GM23338 (cell line): Measurements from ENCODE around the gene PANK1. TPM values are rescaled to one million over a fixed set of nuclear protein-coding genes. Genes with fewer than 3 reads are reported as not detected.

ENCODE experiments used
- ATAC-seq: fragments of 200-7000 bp; cut with Tn5 transposase; 3 replicates; pipeline ENCODE4 v1.9.1; 2020
- DNase-seq: peaks from one replicate; pipeline ENCODE4 v3.0.0-alpha.2; 2015; ENCODE audit warnings: low spot score
- H2AFZ ChIP-seq: fragments of 200-600 bp; sonication (generic); 2 replicates; pipeline ENCODE4 v1.8.0; 2016; ENCODE audit warnings: antibody characterized with exemption, mild to moderate bottlenecking, moderate library complexity
- H3F3A ChIP-seq: fragments of 200-600 bp; sonication (generic); replicated peaks from 2 replicates; pipeline ENCODE4 v1.8.0; 2017; ENCODE audit warnings: antibody characterized with exemption, mixed run types, low read depth
- H3K27ac ChIP-seq: fragments of 200-600 bp; sonication (generic); 2 replicates; pipeline ENCODE4 v1.6.1; 2016; ENCODE audit warnings: low read depth
- H3K27me3 ChIP-seq: fragments of 200-600 bp; sonication (generic); 2 replicates; pipeline ENCODE4 v1.8.0; 2016; ENCODE audit warnings: mild to moderate bottlenecking, mixed run types, moderate library complexity; ENCODE audit not compliant: insufficient read depth
- H3K36me3 ChIP-seq: fragments of 200-600 bp; sonication (generic); 2 replicates; pipeline ENCODE4 v1.8.0; 2016; ENCODE audit warnings: mild to moderate bottlenecking; ENCODE audit not compliant: insufficient read depth
- H3K4me1 ChIP-seq: fragments of 200-600 bp; sonication (generic); 2 replicates; pipeline ENCODE4 v1.8.0; 2016; ENCODE audit warnings: mild to moderate bottlenecking, moderate library complexity; ENCODE audit not compliant: insufficient read depth
- H3K4me2 ChIP-seq: fragments of 200-600 bp; sonication (generic); 2 replicates; pipeline ENCODE4 v1.7.1; 2017; ENCODE audit warnings: mixed run types
- H3K4me3 ChIP-seq: fragments of 200-600 bp; sonication (generic); 2 replicates; pipeline ENCODE4 v1.6.1; 2016; ENCODE audit warnings: mixed run types
- H3K79me2 ChIP-seq: fragments of 200-600 bp; sonication (generic); replicated peaks from 2 replicates; pipeline ENCODE4 v1.8.0; 2017; ENCODE audit warnings: mild to moderate bottlenecking; ENCODE audit not compliant: insufficient read depth
- H3K9me2 ChIP-seq: fragments of 200-600 bp; sonication (generic); 2 replicates; pipeline ENCODE4 v1.8.0; 2017; ENCODE audit not compliant: insufficient read depth
- H4K20me1 ChIP-seq: fragments of 200-600 bp; sonication (generic); replicated peaks from 2 replicates; pipeline ENCODE4 v1.8.0; 2017; ENCODE audit warnings: mild to moderate bottlenecking; ENCODE audit not compliant: insufficient read depth
- H3K27ac Mint-ChIP-seq: 2 replicates; pipeline ENCODE4 v1.8.0; 2020; ENCODE audit warnings: inconsistent platforms, mild to moderate bottlenecking, moderate library complexity, mixed read lengths
- H3K27me3 Mint-ChIP-seq: 3 replicates; pipeline ENCODE4 v1.8.0; 2022; ENCODE audit warnings: low read depth, mild to moderate bottlenecking, moderate library complexity, mixed read lengths, inconsistent platforms; ENCODE audit not compliant: insufficient read depth, poor library complexity
- H3K36me3 Mint-ChIP-seq: 3 replicates; pipeline ENCODE4 v1.8.0; 2021; ENCODE audit warnings: low read depth, mild to moderate bottlenecking, inconsistent platforms, moderate library complexity, mixed read lengths
- H3K4me1 Mint-ChIP-seq: 3 replicates; pipeline ENCODE4 v1.8.0; 2020; ENCODE audit warnings: mild to moderate bottlenecking, inconsistent platforms, mixed read lengths
- H3K4me3 Mint-ChIP-seq: 3 replicates; pipeline ENCODE4 v1.8.0; 2021; ENCODE audit warnings: moderate library complexity, mild to moderate bottlenecking, inconsistent platforms, mixed read lengths
- H3K9me3 Mint-ChIP-seq: 3 replicates; pipeline ENCODE4 v1.8.0; 2020; ENCODE audit warnings: moderate library complexity, mild to moderate bottlenecking, inconsistent platforms, mixed read lengths
- CTCF ChIP-seq, 2 experiments: fragments of 200-600 bp in 1 of 2; sonication (generic) in 1 of 2; conservative IDR thresholded peaks; 2 replicates each; pipeline versions ENCODE4 v1.5.1 to v1.6.1; 2016 to 2017; ENCODE audit warnings: antibody characterized with exemption in 2 of 2, low read depth in 2 of 2, mild to moderate bottlenecking in 2 of 2, moderate library complexity in 1 of 2
- ETS1 ChIP-seq: IDR thresholded peaks from 2 replicates; pipeline ENCODE4 v1.6.1; 2016; ENCODE audit warnings: antibody characterized with exemption
- EZH2 ChIP-seq: fragments of 200-600 bp; sonication (generic); IDR thresholded peaks from one replicate; pipeline ENCODE4 v1.8.0; 2017; ENCODE audit warnings: antibody characterized with exemption, mild to moderate bottlenecking, low read depth; ENCODE audit not compliant: unreplicated experiment
- POLR2AphosphoS5 ChIP-seq: IDR thresholded peaks from 2 replicates; pipeline ENCODE4 v1.6.1; 2016; ENCODE audit warnings: antibody characterized with exemption, low read depth
- STAT1 ChIP-seq: IDR thresholded peaks from one replicate; pipeline ENCODE4 v1.6.1; 2016; ENCODE audit warnings: antibody characterized with exemption; ENCODE audit not compliant: unreplicated experiment
- ZNF331 ChIP-seq: fragments of 250-450 bp; sonication (Bioruptor Pico); IDR thresholded peaks from 2 replicates; pipeline ENCODE4 v1.5.0; 2020; ENCODE audit warnings: low read depth, mild to moderate bottlenecking, moderate library complexity
- polyA plus RNA-seq: library from polyadenylated mRNA; unstranded; fragments of >200 nt; fragmentation: Nextera tagmentation; extraction: Ambion mirVana; gene quantifications from 2 replicates; pipeline ENCODE4 v1.2.1, GENCODE V29; 2016
- total RNA-seq: library from RNA; depleted of rRNA; stranded (reverse); fragments of >200 nt; shearing (Covaris generic); gene quantifications from 2 replicates; pipeline ENCODE4 v1.2.3, GENCODE V29; 2014
- TF ChIP-seq, protein P1 (sequence below): fragments of 250-450 bp; sonication (Bioruptor Pico); IDR thresholded peaks from 2 replicates; pipeline ENCODE4 v1.5.0; 2020; ENCODE audit warnings: mild to moderate bottlenecking, moderate library complexity

Gene PANK1
- total and polyA plus RNA-seq, 2 experiments from 2014 or later = 15.2 to 44.7 TPM

GRCh38 chr10:89683883-89684282 lies 38.8 kb upstream of the PANK1 start (continued):
- TF ChIP-seq ETS1 = no peak
- no peak for TF ChIP-seq ZNF331 (CRISPR knock-in tag)
- TF ChIP-seq, protein P1, sequence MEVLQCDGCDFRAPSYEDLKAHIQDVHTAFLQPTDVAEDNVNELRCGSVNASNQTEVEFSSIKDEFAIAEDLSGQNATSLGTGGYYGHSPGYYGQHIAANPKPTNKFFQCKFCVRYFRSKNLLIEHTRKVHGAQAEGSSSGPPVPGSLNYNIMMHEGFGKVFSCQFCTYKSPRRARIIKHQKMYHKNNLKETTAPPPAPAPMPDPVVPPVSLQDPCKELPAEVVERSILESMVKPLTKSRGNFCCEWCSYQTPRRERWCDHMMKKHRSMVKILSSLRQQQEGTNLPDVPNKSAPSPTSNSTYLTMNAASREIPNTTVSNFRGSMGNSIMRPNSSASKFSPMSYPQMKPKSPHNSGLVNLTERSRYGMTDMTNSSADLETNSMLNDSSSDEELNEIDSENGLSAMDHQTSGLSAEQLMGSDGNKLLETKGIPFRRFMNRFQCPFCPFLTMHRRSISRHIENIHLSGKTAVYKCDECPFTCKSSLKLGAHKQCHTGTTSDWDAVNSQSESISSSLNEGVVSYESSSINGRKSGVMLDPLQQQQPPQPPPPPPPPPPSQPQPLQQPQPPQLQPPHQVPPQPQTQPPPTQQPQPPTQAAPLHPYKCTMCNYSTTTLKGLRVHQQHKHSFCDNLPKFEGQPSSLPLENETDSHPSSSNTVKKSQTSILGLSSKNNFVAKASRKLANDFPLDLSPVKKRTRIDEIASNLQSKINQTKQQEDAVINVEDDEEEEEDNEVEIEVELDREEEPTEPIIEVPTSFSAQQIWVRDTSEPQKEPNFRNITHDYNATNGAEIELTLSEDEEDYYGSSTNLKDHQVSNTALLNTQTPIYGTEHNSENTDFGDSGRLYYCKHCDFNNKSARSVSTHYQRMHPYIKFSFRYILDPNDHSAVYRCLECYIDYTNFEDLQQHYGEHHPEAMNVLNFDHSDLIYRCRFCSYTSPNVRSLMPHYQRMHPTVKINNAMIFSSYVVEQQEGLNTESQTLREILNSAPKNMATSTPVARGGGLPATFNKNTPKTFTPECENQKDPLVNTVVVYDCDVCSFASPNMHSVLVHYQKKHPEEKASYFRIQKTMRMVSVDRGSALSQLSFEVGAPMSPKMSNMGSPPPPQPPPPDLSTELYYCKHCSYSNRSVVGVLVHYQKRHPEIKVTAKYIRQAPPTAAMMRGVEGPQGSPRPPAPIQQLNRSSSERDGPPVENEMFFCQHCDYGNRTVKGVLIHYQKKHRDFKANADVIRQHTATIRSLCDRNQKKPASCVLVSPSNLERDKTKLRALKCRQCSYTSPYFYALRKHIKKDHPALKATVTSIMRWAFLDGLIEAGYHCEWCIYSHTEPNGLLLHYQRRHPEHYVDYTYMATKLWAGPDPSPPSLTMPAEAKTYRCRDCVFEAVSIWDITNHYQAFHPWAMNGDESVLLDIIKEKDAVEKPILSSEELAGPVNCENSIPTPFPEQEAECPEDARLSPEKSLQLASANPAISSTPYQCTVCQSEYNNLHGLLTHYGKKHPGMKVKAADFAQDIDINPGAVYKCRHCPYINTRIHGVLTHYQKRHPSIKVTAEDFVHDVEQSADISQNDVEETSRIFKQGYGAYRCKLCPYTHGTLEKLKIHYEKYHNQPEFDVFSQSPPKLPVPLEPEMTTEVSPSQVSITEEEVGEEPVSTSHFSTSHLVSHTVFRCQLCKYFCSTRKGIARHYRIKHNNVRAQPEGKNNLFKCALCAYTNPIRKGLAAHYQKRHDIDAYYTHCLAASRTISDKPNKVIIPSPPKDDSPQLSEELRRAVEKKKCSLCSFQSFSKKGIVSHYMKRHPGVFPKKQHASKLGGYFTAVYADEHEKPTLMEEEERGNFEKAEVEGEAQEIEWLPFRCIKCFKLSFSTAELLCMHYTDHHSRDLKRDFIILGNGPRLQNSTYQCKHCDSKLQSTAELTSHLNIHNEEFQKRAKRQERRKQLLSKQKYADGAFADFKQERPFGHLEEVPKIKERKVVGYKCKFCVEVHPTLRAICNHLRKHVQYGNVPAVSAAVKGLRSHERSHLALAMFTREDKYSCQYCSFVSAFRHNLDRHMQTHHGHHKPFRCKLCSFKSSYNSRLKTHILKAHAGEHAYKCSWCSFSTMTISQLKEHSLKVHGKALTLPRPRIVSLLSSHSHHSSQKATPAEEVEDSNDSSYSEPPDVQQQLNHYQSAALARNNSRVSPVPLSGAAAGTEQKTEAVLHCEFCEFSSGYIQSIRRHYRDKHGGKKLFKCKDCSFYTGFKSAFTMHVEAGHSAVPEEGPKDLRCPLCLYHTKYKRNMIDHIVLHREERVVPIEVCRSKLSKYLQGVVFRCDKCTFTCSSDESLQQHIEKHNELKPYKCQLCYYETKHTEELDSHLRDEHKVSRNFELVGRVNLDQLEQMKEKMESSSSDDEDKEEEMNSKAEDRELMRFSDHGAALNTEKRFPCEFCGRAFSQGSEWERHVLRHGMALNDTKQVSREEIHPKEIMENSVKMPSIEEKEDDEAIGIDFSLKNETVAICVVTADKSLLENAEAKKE (CRISPR knock-in tag) = no peak
- TF ChIP-seq EZH2 = no peak
- TF ChIP-seq STAT1 = no peak
- no peak for TF ChIP-seq POLR2AphosphoS5

DNA sequence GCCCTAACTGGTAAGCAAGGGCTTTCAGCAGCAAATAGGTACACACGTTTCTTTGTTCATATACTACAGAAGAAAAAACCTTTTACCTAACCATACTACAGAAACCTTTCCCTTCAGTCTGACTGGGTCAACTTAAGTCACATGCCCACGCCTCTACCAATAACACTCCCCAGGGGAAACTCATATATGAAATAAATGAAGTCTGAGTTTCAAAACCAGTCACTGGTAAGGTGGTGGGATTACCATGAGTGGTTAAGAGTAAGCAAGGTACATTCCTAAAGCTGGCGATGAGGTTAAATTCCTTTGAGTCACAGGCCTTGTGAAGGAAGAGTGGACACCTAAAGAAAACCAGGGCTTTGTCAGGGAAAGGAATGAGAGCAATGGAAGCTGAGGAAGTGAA lies 34.9 kb upstream of the PANK1 start:
- DNase-seq (no peak), ATAC-seq (no peak)
- Histone ChIP-seq H3K4me2 (no peak overlapping the region), H2AFZ (no peak overlapping the region), H4K20me1 (no peaks in the 10 kb centered on the region), H3K36me3 (no peaks in the 10 kb centered on the region), H3K79me2 (no peaks in the 10 kb centered on the region), H3K4me3 (no peak overlapping the region), H3K4me1 (0 out of 2 replicates have a peak, but pooled peaks cover 7% of the 10 kb centered on the region), H3K27ac (no peak overlapping the region), H3K27me3 (peaks cover 5% of the 10 kb centered on the region; the same call in 1 of the 2 replicates), H3F3A (no peaks in the 10 kb centered on the region), H3K9me2 (no peaks in the 10 kb centered on the region)
- Mint-ChIP-seq H3K4me3 (no peak overlapping the region), H3K4me1 (peaks cover 6% of the 10 kb centered on the region), H3K9me3 (no peaks in the 10 kb centered on the region), H3K27me3 (no peaks in the 10 kb centered on the region), H3K27ac (no peak overlapping the region), H3K36me3 (no peaks in the 10 kb centered on the region)
- no peak for TF ChIP-seq ETS1
- no peak for TF ChIP-seq CTCF (conservative IDR thresholded peaks at IDR 0.05; ENCODE audit: low read depth in 2 of 2)
- TF ChIP-seq EZH2 = no peak
